Fibroblast of lung (primary cell): ENCODE results near the gene PHRF1. TPM values are rescaled to one million over a fixed set of nuclear protein-coding genes. Genes with fewer than 3 reads are reported as not detected.

Experiments
- DNase-seq, 2 donors: peaks; one replicate each; pipeline versions ENCODE4 v3.0.0 to v3.0.0-alpha.2; 2010; ENCODE audit warnings: low read depth in 2 of 2
- H2AFZ ChIP-seq: 2 replicates; pipeline ENCODE4 v1.5.1; 2012; ENCODE audit warnings: low read length, control low read depth, inconsistent platforms
- H3K27ac ChIP-seq: 2 replicates; pipeline ENCODE4 v1.5.1; 2011; ENCODE audit warnings: low read length, control low read depth; ENCODE audit not compliant: insufficient read depth
- H3K27me3 ChIP-seq: 2 replicates; pipeline ENCODE4 v1.5.1; 2011; ENCODE audit warnings: mild to moderate bottlenecking, low read length; ENCODE audit not compliant: control insufficient read depth, insufficient read depth
- H3K36me3 ChIP-seq: 2 replicates; pipeline ENCODE4 v1.5.1; 2011; ENCODE audit warnings: low read length; ENCODE audit not compliant: control insufficient read depth, insufficient read depth
- H3K4me1 ChIP-seq: 2 replicates; pipeline ENCODE4 v1.5.1; 2011; ENCODE audit warnings: low read length; ENCODE audit not compliant: control insufficient read depth, insufficient read depth; ENCODE audit errors: extremely low read depth
- H3K4me2 ChIP-seq: 2 replicates; pipeline ENCODE4 v1.5.1; 2011; ENCODE audit warnings: low read length, control low read depth; ENCODE audit not compliant: insufficient read depth; ENCODE audit errors: extremely low read depth
- H3K4me3 ChIP-seq, 4 experiments: fragments of 200-600 bp in 1 of 4; sonication (generic) in 1 of 4; replicated peaks in 1 of 4; 2 replicates each; pipeline ENCODE4 v1.5.1; 2011 to 2016; ENCODE audit warnings: low read length in 4 of 4, low read depth in 3 of 4, mild to moderate bottlenecking in 3 of 4, control low read depth in 2 of 4, inconsistent platforms in 1 of 4, mixed read lengths in 1 of 4; ENCODE audit not compliant: insufficient read depth in 1 of 4; ENCODE audit errors: control extremely low read depth in 1 of 4
- H3K79me2 ChIP-seq: 2 replicates; pipeline ENCODE4 v1.5.1; 2012; ENCODE audit warnings: mild to moderate bottlenecking, low read length, inconsistent platforms; ENCODE audit not compliant: control insufficient read depth, insufficient read depth
- H3K9ac ChIP-seq: 2 replicates; pipeline ENCODE4 v1.5.1; 2011; ENCODE audit warnings: mild to moderate bottlenecking, low read length, control low read depth; ENCODE audit not compliant: insufficient read depth
- H3K9me3 ChIP-seq: 2 replicates; pipeline ENCODE4 v1.5.1; 2012; ENCODE audit warnings: low read depth, low read length; ENCODE audit not compliant: control insufficient read depth, insufficient read depth
- H4K20me1 ChIP-seq: 2 replicates; pipeline ENCODE4 v1.5.1; 2011; ENCODE audit warnings: low read length; ENCODE audit not compliant: control insufficient read depth, insufficient read depth; ENCODE audit errors: extremely low read depth
- EZH2 ChIP-seq: IDR thresholded peaks from 2 replicates; pipeline ENCODE4 v1.5.1; 2012; ENCODE audit warnings: low read length, control low read depth, mild to moderate bottlenecking; ENCODE audit errors: missing control alignments
- polyA plus RNA-seq, 2 donors: library from polyadenylated mRNA; depleted of rRNA in 1 of 2; stranded (reverse) in 1 of 2; unstranded in 1 of 2; fragments of >200 nt; gene quantifications; 2 replicates each; pipeline ENCODE4 v1.2.1, GENCODE V29; 2011 to 2012; ENCODE audit warnings: missing spikeins in 1 of 2
- total RNA-seq: library from RNA; depleted of rRNA; stranded (reverse); fragments of >200 nt; gene quantifications from 2 replicates; pipeline ENCODE4 v1.2.1, GENCODE V29; 2014
- TF ChIP-seq, protein P1 (sequence below), 2 donors: IDR thresholded peaks in 1 of 2; conservative IDR thresholded peaks in 1 of 2; 1 replicate in 1 of 2; 2 replicates in 1 of 2; pipeline ENCODE4 v1.5.1; 2011 to 2012; ENCODE audit warnings: low read length in 2 of 2, control low read depth in 1 of 2, inconsistent platforms in 1 of 2, low read depth in 1 of 2, mild to moderate bottlenecking in 1 of 2

The PHRF1 gene
- total and polyA plus RNA-seq, 2 donors (not counting 1 experiment from before 2014, with no cell fraction given): 5.9 to 16.8 TPM

GRCh38 chr11:657691-658126 lies 81.4 kb downstream of the PHRF1 start:
- Histone ChIP-seq H3K4me1 (no peaks in the 10 kb centered on the region), H3K9ac (no peak overlapping the region), H2AFZ (no peak overlapping the region), H4K20me1 (no peaks in the 10 kb centered on the region), H3K4me2 (no peak overlapping the region), H3K27ac (no peak overlapping the region), H3K36me3 (peaks cover 6% of the 10 kb centered on the region), H3K4me3 (no peak overlapping the region), H3K27me3 (no peaks in the 10 kb centered on the region), H3K9me3 (no peaks in the 10 kb centered on the region), H3K79me2 (peaks cover 3% of the 10 kb centered on the region)
- TF ChIP-seq, protein P1, sequence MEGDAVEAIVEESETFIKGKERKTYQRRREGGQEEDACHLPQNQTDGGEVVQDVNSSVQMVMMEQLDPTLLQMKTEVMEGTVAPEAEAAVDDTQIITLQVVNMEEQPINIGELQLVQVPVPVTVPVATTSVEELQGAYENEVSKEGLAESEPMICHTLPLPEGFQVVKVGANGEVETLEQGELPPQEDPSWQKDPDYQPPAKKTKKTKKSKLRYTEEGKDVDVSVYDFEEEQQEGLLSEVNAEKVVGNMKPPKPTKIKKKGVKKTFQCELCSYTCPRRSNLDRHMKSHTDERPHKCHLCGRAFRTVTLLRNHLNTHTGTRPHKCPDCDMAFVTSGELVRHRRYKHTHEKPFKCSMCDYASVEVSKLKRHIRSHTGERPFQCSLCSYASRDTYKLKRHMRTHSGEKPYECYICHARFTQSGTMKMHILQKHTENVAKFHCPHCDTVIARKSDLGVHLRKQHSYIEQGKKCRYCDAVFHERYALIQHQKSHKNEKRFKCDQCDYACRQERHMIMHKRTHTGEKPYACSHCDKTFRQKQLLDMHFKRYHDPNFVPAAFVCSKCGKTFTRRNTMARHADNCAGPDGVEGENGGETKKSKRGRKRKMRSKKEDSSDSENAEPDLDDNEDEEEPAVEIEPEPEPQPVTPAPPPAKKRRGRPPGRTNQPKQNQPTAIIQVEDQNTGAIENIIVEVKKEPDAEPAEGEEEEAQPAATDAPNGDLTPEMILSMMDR (conservative IDR thresholded peaks at IDR 0.05 in 1 of 2, IDR thresholded peaks at IDR 0.05 in 1 of 2; ENCODE audit: low read depth in 1 of 2, low read length in 2 of 2): no peak
- no peak for TF ChIP-seq EZH2
- DNase-seq: no peak

- TF ChIP-seq EZH2: no peak
- TF ChIP-seq, protein P1 (conservative IDR thresholded peaks at IDR 0.05 in 1 of 2, IDR thresholded peaks at IDR 0.05 in 1 of 2; ENCODE audit: low read depth in 1 of 2, low read length in 2 of 2): no peak
- no peaks in the 10 kb centered on the region for H4K20me1 ChIP-seq
- no peak for DNase-seq
These were observed 83.3 kb downstream of the PHRF1 start for GRCh38 chr11:659532-660085.

GRCh38 chr11:660281-660680 lies 84.0 kb downstream of the PHRF1 start:
- Histone ChIP-seq H3K27me3 (no peaks in the 10 kb centered on the region), H3K9ac (no peak overlapping the region), H3K4me2 (no peak overlapping the region), H3K27ac (no peak overlapping the region), H3K36me3 (peaks cover 6% of the 10 kb centered on the region), H4K20me1 (no peaks in the 10 kb centered on the region), H3K79me2 (peaks cover 3% of the 10 kb centered on the region), H2AFZ (no peak overlapping the region), H3K4me1 (no peaks in the 10 kb centered on the region), H3K4me3 (no peak overlapping the region), H3K9me3 (no peaks in the 10 kb centered on the region)
- TF ChIP-seq, protein P1 (conservative IDR thresholded peaks at IDR 0.05 in 1 of 2, IDR thresholded peaks at IDR 0.05 in 1 of 2; ENCODE audit: low read depth in 1 of 2, low read length in 2 of 2): no peak
- no peak for TF ChIP-seq EZH2
- no peak for DNase-seq

More at GRCh38 chr11:659532-660085, 83.3 kb downstream of the PHRF1 start:
- no peaks in the 10 kb centered on the region for H3K27me3 ChIP-seq
- H3K9me3 ChIP-seq: no peaks in the 10 kb centered on the region
- no peak overlapping the region for H3K4me3 ChIP-seq
- no peak overlapping the region for H2AFZ ChIP-seq
- peaks cover 6% of the 10 kb centered on the region for H3K36me3 ChIP-seq
- no peak overlapping the region for H3K27ac ChIP-seq
- peaks cover 3% of the 10 kb centered on the region for H3K79me2 ChIP-seq
- no peaks in the 10 kb centered on the region for H3K4me1 ChIP-seq
- no peak overlapping the region for H3K9ac ChIP-seq
- H3K4me2 ChIP-seq: no peak overlapping the region
